Activated B cell treated with CpG ODN at 0.5 μM for 24 hours (primary cell): ENCODE data around the gene CYTH2. TPM values are rescaled to one million over a fixed set of nuclear protein-coding genes. Genes with fewer than 3 reads are reported as not detected.

Experiments used
- ATAC-seq: fragments of 200-7000 bp; cut with Tn5 transposase; one replicate; pipeline ENCODE4 v1.10.0; 2021; ENCODE audit warnings: low read depth, mild to moderate bottlenecking, moderate library complexity
- CTCF ChIA-PET: fragments of 350-600 bp; sonication (Branson Sonifier 250); formaldehyde crosslinking; loops from one replicate; lab custom pipeline; 2021; ENCODE audit warnings: antibody characterized with exemption; lab: Charles Lee
- POLR2A ChIA-PET: fragments of 350-600 bp; sonication (Branson Sonifier 250); formaldehyde crosslinking; loops from one replicate; lab custom pipeline; 2021; ENCODE audit warnings: antibody characterized with exemption; lab: Charles Lee
- DNase-seq: peaks from one replicate; pipeline ENCODE4 v3.0.0; 2022
- H3K27ac Mint-ChIP-seq: one replicate; pipeline ENCODE4 v1.8.0; 2020; ENCODE audit warnings: mixed read lengths
- H3K27me3 Mint-ChIP-seq: one replicate; pipeline ENCODE4 v1.8.0; 2021; ENCODE audit warnings: mixed read lengths
- H3K36me3 Mint-ChIP-seq: one replicate; pipeline ENCODE4 v1.8.0; 2021; ENCODE audit warnings: low read depth, mixed read lengths
- H3K4me1 Mint-ChIP-seq: one replicate; pipeline ENCODE4 v1.8.0; 2021; ENCODE audit warnings: mixed read lengths
- H3K4me3 Mint-ChIP-seq: one replicate; pipeline ENCODE4 v1.8.0; 2020; ENCODE audit warnings: mild to moderate bottlenecking, mixed read lengths
- H3K9me3 Mint-ChIP-seq: one replicate; pipeline ENCODE4 v1.8.0; 2020; ENCODE audit warnings: mixed read lengths
- intact Hi-C: fragments of 100-400 bp; cut with micrococcal nuclease; formaldehyde crosslinking; loops from one replicate; pipeline ENCODE4 v1.15.1; 2024
- total RNA-seq: library from RNA; stranded (reverse); gene quantifications from 2 replicates; pipeline ENCODE4 v1.2.3, GENCODE V29; 2022
- TF ChIP-seq, protein P1 (sequence below): fragments of 200-600 bp; IDR thresholded peaks from one replicate; pipeline ENCODE4 v1.8.0; 2022; ENCODE audit warnings: antibody characterized with exemption, mild to moderate bottlenecking

CYTH2 gene
- total RNA-seq, 1 donor from 2014 or later = 35.6 TPM

DNA sequence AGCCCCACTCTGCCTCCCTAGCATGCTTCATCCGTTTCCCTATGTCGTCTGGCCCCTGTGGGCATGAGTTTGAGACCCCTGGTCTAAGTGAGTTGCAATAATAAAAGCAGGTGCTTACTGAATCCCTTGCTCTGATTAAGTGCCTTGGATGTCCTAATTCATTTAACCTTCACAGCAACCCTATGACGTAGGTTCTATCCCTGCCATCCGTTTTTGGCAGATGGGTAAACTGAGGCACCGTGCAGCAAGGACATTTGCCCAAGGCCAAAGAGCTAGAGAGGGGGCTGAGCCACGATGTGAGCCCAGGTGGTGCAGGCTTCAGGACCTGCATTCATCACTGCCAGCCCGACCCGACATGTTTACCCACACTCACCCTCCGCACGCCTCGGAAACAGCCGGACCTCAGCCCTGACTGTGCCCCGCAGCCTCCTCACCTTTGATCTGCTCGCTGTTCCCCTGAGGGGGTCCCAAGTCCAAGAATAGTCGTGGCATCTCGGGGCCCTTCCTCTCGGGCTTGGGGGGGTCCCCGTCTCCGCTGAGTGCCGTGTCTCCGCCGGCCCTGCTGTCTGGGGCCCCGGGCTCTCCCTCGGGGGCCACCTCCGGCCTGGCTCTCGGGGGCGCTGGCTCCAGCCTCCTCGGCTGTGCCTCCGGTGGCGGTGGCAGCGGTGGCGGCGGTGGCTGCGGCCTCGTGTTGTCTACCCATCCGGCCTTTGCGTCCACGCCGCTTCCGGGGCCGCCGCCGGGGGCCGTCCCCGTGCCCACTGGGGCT lies 28.0 kb downstream of the CYTH2 start:
- TF ChIP-seq, protein P1, sequence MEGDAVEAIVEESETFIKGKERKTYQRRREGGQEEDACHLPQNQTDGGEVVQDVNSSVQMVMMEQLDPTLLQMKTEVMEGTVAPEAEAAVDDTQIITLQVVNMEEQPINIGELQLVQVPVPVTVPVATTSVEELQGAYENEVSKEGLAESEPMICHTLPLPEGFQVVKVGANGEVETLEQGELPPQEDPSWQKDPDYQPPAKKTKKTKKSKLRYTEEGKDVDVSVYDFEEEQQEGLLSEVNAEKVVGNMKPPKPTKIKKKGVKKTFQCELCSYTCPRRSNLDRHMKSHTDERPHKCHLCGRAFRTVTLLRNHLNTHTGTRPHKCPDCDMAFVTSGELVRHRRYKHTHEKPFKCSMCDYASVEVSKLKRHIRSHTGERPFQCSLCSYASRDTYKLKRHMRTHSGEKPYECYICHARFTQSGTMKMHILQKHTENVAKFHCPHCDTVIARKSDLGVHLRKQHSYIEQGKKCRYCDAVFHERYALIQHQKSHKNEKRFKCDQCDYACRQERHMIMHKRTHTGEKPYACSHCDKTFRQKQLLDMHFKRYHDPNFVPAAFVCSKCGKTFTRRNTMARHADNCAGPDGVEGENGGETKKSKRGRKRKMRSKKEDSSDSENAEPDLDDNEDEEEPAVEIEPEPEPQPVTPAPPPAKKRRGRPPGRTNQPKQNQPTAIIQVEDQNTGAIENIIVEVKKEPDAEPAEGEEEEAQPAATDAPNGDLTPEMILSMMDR = no peak
- H3K27ac Mint-ChIP-seq = no peak overlapping the region
- CTCF ChIA-PET = no interaction called here
- intact Hi-C loops = loop anchor here (10.0 kb wide), 1 partner anchor 232 kb away; no protein-coding TSS in a partner anchor
- ATAC-seq = no peak
- POLR2A ChIA-PET = interaction anchor here (0.6 to 0.7 kb wide), 2 partner anchors 84 to 248 kb away, joined by 3 to 4 read pairs; no protein-coding TSS in a partner anchor
- no peaks in the 10 kb centered on the region for H3K9me3 Mint-ChIP-seq
- no peak overlapping the region for H3K4me3 Mint-ChIP-seq
- no peaks in the 10 kb centered on the region for H3K36me3 Mint-ChIP-seq
- peaks cover 32% of the 10 kb centered on the region for H3K4me1 Mint-ChIP-seq
- peaks cover 37% of the 10 kb centered on the region for H3K27me3 Mint-ChIP-seq
- DNase-seq = no peak

DNA sequence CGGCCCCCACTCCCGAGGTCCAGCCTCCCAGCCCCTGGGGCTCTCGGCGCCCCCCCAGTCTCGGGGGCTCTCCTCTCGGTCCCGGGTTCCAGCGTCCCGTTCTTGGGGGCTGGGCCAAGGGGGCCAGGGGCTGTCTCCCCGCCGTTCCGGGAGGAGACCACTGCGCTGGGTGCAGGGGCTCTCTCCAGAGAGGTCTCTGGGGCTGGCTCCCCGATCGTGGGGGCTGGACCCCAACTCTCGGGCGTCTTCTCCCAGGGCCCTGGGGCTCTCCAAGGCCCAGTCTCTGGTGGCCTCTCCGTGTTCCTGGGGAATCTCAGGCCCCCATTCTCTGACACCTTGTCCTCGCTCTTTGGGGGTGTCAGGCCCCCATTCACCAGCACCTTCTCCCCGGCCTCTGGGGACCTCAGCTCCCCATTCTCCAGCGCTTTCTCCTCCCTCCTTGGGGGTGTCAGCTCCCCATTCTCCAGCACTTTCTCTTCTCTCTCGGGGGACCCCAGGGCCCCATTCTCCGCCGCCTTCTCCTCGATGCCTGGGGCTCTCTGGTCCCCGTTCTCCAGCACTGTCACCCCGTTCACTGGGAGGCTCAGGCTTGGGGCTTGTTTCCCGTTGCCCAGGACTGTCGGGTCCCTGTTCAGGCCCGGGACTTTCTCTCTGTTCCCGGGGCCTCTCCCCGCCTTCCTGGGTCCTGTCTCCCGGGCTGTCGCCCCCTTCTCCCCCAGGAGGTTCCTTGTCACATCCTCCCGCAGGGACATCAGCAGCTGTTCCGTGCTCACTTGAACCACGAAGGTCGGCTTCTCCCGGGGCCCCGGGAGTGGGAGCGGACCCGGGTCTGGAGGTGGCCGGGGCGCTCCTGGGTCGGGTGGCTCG lies 28.8 kb downstream of the CYTH2 start:
- TF ChIP-seq, protein P1 = no peak
- no peak overlapping the region for H3K4me3 Mint-ChIP-seq
- CTCF ChIA-PET = no interaction called here
- H3K27ac Mint-ChIP-seq = no peak overlapping the region
- ATAC-seq (no peak), DNase-seq (no peak)
- POLR2A ChIA-PET = no interaction called here
- H3K27me3 Mint-ChIP-seq = peaks cover 30% of the 10 kb centered on the region
- H3K36me3 Mint-ChIP-seq = no peaks in the 10 kb centered on the region
- H3K9me3 Mint-ChIP-seq = no peaks in the 10 kb centered on the region
- intact Hi-C loops = loop anchor here (10.0 kb wide), 1 partner anchor 233 kb away; no protein-coding TSS in a partner anchor
- peaks cover 32% of the 10 kb centered on the region for H3K4me1 Mint-ChIP-seq

DNA sequence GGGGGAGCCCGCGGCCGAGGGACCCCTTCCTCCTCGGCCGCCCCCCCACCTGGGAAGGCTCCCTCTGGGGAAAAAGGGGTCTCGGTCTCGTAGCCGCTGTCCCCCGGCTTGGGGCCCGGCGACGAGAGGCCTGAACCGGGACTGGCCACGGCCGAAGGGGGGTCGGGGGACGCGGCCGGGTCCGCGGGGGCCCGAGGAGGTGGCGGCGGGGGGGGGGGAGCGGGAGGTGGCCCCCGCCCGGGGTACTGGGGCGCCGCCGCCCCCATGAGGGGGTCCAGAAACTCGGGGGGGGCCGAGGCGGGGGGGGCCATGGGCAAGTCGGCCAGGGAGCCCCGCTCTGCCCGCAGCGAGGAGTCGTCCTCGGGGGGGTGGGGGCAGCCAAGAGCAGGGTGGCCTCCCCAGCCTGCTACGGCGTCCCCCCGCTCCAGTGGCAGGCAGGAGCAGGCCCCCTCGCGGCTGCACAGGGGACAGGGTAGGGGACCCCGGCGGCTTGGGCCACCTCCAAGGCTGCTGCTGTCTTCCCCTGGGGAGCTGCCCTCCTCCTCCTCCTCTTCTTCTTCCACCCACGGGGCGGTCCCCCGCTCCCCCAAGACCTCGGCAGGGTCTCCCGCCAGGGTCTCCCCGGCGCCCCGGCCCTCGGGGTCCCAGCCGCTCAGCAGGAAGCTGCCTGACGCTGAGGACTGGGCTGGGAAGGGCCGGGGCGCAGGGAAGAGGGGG lies 29.6 kb downstream of the CYTH2 start:
- no peaks in the 10 kb centered on the region for H3K36me3 Mint-ChIP-seq
- ChIA-PET POLR2A (interaction anchor here (0.5 kb wide), 1 partner anchor 135 kb away, joined by 3 read pairs; the partner anchor contains the start of genes SYNGR4 and TMEM143), CTCF (no interaction called here)
- TF ChIP-seq, protein P1 = no peak
- H3K27me3 Mint-ChIP-seq = peaks cover 29% of the 10 kb centered on the region
- H3K9me3 Mint-ChIP-seq = no peaks in the 10 kb centered on the region
- no peak for ATAC-seq
- intact Hi-C loops = loop anchor here (10.0 kb wide), 1 partner anchor 234 kb away; no protein-coding TSS in a partner anchor
- no peak for DNase-seq
- no peak overlapping the region for H3K4me3 Mint-ChIP-seq
- H3K27ac Mint-ChIP-seq = no peak overlapping the region
- peaks cover 32% of the 10 kb centered on the region for H3K4me1 Mint-ChIP-seq

DNA sequence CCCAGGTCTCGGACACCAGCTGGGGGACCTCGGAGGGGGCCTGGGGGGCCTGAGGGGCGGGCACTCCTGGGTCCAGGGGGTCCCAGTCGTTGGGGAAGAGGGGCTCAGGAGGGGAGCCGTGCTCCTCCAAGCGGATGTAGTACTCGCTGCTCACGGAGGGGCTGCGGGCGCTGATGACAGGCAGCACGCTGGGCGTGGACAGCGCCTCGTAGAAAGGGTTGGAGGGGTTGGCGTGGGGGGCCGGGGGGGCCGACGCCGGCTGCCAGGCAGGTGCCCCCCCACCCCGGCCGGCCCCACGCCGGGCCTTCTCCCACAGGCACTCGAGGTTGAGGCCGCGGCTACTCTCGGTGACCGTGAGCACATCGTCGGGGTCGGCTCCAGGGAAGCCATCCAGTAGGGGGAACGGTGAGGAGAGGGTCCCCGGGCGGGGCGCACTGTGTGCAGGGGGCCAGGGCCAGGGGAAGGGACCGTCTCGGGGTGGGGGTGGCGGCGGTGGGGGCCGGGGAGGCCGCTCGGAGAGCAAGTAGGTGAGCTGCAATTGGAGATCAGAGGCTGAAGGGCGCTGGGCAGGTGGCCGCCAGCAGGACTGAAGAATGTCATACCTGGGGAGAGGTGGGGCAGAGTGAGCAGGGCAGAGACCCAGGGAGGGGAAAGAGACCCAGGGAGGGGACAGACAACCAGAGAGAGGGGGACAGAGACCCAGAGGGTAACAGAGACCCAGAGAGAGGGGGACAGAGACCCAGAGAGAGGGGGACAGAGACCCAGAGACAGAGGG lies 30.3 kb downstream of the CYTH2 start:
- intact Hi-C loops = loop anchor here (10.0 kb wide), 1 partner anchor 235 kb away; no protein-coding TSS in a partner anchor
- DNase-seq (no peak), ATAC-seq (no peak)
- peaks cover 27% of the 10 kb centered on the region for H3K4me1 Mint-ChIP-seq
- TF ChIP-seq, protein P1 = no peak
- POLR2A ChIA-PET = interaction anchor here (0.5 kb wide), 1 partner anchor 136 kb away, joined by 3 read pairs; the partner anchor contains the start of genes SYNGR4 and TMEM143
- H3K27ac Mint-ChIP-seq = no peak overlapping the region
- no peaks in the 10 kb centered on the region for H3K9me3 Mint-ChIP-seq
- H3K27me3 Mint-ChIP-seq = peaks cover 25% of the 10 kb centered on the region
- H3K36me3 Mint-ChIP-seq = no peaks in the 10 kb centered on the region
- CTCF ChIA-PET = no interaction called here
- H3K4me3 Mint-ChIP-seq = no peak overlapping the region
